AML-193 (cell line): ENCODE results near the gene RPL9.

ENCODE experiments used
- DNase-seq, 2 experiments: peaks; one replicate each; lab custom pipeline; 2025; lab: John Stamatoyannopoulos, UW

RPL9 gene

DNA sequence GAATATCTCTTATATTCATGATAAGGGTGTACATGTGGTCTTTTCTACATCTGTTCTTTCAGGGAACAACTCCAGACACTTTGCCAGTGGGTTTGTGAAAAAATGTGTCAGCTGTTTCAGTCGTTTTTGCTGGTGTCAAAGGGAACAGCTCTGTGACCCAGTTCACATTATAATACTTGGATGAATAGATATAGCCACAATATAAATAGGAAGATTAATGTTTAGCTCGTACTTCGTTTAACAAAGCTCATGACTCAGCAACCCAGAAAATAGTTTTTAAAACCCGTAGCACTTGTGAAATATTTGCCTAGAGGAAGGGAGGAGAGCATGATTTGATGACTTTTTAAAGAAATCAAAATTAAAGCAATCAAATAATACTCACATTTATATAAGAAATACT is 8.0 kb upstream of the RPL9 start:
- DNase-seq, result no peak

DNA sequence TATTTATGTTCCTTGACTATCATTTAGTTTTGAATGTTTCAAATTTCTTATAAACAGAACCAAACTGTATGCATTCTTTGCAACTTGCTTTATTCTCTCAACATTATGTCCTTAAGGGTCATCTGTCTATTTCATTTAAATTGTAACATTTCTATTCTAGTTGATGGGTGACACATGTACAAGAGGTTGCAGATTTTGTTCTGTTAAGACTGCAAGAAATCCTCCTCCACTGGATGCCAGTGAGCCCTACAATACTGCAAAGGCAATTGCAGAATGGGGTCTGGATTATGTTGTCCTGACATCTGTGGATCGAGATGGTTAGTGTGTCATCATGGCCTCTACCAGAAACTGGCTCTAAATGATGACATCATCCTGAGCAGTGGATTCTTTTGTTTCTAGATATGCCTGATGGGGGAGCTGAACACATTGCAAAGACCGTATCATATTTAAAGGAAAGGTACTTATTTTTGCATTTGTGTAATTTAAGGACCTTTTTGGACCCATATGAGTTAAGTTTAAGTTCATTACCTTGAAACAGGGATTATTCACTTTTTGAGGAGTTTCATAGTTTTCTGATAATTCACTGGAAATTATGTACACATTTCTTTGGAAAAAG is 6.3 kb upstream of the RPL9 start:
- DNase-seq, result peak; percentile 43 to 52

DNA sequence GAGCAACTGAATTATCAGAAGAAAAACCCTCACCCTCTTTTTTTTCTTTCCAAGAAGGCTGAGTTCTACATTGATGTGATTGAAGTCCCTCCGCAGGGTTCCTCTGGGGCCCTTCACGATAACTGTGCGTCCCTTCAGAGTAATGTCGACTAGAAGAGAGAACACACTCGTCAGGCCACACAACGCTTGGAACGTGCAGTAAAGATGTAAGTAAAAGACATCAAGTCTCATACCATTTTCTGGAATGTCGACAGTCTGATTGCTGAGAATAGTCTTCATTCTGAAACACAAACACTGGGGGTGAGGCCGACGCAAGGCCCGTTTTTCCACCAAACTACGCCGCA is 589 bp downstream of the RPL9 start:
- peak in 1 of 2 experiments; percentile 29 for DNase-seq

DNA sequence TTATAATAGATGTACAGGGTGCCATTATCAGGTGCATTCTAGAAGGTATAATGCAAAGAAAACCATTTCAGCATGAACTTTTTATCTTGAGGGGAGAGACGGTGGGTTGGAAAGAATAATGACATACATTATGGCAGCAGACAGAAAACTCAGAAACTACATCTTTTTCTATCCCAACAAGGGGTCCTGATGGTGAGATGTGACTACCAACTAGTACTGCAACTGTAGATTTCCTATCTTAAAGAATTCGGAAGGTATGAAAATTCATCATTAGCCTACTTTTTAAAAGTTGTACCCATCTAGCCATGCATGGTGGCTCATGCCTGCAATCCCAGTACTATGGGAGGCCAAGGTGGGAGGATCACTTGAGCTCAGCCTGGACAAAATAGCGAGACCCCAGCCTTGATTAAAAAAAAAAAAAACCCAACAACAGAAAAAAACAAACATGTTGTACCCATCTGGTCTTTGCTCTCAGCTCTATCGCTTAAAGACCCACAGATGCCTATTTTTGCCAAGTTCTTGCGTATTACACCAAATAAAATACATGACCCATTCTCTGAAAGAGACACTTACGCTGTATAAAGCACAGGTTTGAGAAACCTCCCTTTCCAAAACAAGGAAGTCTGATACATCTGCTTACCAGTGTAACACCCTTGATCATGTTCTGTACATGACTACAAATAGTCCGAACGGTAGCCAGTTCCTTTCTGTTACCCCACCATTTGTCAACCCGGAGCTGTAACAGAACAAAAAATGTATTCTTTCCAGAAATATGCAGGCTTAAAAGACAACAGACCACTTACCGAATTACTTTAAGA is 1.6 kb downstream of the RPL9 start:
- DNase-seq, result no peak

DNA sequence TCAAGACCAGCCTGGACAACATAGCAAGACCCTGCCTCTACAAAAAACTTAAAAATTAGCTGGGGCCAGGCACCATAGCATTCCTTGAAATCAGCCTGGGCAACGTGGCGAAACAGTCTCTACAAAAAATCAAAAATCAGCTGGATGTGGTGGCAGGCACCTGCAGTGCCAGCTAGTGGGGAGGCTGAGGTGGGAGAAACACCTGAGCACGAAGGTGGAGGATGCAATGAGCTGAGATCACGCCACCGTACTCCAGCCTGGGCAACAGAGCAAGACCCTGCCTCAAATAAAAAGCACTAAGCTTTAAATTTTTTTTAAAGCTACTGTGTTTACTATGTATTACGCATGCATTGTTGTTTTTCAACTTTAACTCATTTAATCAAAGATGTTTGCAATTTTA is 3.2 kb downstream of the RPL9 start:
- no peak for DNase-seq

DNA sequence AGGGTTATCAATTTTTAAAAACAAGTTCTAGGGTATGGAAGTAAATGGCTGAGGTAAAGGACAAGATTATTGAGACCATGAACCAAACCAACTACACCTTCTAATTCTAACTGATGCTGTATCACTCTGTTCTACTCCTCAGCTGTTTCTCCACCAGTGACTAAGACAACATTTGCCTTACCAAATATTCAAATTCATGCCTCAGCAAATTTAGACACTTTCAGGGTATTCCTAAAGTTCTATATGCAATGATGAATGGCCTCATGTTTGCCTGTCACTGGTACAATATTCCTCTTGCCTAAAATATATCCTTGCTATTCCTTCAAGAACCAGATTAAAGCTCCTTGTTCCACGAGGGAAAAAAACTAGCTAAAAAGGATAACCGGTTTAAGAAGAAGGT is 5.0 kb downstream of the RPL9 start:
- no peak for DNase-seq

DNA sequence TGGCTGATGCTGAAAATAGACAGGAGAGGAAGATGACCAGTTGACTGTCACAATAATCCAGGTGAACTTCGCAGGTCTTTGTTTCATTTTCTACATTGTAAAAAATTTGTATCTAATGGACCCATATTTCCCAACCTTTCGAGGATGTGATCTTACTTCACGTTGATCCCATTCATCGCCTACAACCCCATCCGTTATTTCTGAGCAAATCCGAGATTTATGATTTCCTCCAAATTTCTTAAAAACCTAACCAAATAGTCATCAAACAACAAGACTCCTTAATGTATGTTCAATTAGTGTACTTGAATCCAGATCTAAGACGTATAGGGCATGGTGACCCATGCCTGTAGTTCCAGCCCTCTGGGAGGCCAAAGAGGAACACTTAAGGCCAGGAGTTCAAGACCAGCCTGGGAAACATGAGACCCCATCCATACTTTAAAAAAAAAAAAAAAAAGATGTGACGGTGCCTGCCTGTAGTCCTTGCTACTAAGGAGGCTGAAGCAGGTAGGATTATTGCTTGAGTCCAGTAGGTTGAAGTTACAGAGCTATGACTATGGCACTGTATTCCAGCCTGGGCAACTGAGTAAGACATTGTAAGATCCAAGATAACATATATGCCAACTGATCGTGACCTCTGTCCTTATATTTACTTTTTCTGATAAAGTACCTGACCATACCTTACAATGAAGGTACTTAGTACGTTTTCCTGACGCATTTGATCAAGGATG is 5.7 kb downstream of the RPL9 start:
- no peak for DNase-seq

DNA sequence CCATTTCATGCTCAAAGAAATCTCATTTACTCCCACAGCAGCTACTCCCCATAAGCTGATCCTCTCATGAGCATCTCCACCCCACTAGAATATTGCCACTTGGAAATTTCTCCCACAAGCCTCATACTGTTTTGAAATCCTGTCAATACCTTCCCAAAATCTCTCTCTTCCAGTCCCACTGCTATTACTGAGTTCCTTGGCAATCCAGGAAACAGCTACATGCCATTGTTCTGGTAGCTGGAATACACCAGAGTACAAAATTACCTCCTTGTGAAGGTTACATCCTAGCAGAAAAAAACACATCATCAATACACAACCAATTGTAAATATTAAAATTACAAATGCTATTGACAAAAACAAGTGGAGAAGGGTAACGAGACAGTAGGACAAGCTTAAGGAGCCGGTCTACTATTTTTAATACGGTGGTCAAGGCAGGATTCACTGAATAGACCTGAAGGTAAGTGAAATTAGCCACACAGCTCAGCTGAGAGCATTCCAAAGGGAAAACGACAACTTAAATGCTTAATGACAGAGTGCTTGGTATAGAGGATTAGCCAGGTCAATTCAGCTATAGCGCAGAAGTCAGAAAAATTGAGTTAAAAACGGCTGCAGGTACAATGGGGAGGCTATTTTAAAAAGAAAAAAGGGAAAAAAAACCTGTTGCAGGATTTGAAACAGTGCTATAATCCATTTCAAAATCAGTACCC is 6.4 kb downstream of the RPL9 start:
- no peak for DNase-seq

DNA sequence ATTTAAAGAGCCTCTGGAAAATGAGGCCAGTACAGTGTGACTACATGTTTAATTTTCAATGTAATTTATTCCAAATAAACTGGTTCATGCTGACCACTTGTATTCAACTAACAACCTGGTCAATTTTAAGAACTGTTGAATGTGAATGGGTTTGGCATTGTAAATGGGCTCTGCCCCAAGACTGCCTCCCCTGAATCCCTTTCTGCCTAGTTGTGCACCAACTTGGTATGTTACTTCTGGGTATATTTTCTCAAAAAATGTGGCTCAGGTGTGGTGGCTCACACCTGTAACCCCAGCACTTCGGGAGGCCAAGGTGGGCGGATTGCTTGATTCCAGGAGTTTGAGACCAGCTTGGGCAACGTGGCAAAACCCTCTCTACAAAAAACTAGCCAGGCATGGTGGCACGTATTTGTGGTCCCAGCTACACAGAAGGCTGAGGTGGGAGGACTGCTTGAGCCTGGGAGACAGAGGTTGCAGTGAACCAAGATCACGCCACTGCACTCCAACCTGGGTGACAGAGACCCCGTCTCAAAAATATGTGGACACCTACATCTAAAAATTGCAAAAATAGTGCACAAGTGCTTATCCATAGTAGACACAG is 7.2 kb downstream of the RPL9 start:
- no peak for DNase-seq

DNA sequence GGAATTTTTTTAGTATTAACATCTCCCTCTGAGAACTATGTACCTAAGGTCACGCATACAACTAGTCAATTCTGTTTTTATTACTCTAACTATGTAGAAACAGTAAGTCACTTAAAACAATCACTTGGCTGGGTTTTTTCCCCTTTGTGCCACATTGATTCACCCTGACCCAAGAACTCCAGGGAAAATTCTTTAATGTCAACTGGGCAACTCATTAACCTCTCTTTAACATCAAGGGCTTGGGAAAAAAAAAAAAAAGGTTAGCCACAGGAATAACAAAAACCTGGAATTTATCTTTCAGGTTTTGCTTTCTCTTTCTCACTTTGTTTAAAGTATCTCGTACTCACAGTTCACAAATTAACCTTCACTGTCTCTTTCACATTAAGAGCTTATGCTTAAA is 8.1 kb downstream of the RPL9 start:
- DNase-seq, result no peak

DNA sequence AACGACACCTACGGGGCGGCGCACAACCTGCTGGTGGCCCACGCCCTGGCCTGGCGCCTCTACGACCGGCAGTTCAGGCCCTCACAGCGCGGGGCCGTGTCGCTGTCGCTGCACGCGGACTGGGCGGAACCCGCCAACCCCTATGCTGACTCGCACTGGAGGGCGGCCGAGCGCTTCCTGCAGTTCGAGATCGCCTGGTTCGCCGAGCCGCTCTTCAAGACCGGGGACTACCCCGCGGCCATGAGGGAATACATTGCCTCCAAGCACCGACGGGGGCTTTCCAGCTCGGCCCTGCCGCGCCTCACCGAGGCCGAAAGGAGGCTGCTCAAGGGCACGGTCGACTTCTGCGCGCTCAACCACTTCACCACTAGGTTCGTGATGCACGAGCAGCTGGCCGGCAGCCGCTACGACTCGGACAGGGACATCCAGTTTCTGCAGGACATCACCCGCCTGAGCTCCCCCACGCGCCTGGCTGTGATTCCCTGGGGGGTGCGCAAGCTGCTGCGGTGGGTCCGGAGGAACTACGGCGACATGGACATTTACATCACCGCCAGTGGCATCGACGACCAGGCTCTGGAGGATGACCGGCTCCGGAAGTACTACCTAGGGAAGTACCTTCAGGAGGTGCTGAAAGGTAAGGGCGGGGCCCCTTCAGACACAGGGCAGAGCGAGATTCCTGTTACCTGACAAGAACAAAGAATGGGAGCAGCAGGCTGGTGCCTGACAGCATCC is 11.7 kb downstream of the RPL9 start:
- DNase-seq, result no peak

DNA sequence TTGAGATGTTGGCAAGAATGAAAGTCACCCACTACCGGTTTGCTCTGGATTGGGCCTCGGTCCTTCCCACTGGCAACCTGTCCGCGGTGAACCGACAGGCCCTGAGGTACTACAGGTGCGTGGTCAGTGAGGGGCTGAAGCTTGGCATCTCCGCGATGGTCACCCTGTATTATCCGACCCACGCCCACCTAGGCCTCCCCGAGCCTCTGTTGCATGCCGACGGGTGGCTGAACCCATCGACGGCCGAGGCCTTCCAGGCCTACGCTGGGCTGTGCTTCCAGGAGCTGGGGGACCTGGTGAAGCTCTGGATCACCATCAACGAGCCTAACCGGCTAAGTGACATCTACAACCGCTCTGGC is 12.3 kb downstream of the RPL9 start:
- DNase-seq, result no peak

DNA sequence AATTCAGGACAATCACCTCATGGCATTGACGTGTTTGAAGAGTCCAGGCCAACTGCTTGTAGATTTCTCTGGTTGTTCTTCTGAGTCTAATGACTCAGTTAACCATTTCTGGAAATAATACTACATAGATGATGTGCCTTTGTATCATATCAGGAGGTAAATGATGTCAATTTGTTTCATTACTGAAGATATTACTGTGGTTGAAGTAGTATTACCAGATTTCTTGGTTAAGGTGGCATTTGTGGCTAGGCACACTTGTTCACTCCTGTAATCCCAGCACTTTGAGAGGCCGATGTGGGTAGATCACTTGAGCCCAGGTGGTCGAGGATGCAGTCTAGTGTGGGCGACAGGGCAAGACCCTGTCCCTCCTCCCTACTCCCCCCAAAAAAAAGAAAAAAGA is 15.7 kb downstream of the RPL9 start:
- DNase-seq, result no peak

DNA sequence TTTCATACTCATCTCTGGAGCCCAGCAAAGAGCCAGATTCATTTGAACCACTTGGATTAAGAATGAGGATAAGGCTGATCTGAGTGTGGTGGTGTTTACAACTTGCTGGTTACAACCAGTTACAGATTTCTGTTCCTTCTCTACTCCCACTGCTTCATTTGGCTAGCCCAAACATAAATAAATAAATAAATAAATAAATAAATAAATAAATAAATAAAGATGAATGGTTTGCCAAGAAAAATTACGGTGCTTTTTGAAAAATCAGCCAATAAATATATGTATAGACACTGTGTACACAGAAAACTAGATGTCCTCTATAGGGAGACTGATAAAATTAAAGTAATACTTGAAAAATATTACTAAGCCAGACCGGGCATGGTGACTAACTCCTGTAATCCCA is 17.1 kb downstream of the RPL9 start:
- no peak for DNase-seq

DNA sequence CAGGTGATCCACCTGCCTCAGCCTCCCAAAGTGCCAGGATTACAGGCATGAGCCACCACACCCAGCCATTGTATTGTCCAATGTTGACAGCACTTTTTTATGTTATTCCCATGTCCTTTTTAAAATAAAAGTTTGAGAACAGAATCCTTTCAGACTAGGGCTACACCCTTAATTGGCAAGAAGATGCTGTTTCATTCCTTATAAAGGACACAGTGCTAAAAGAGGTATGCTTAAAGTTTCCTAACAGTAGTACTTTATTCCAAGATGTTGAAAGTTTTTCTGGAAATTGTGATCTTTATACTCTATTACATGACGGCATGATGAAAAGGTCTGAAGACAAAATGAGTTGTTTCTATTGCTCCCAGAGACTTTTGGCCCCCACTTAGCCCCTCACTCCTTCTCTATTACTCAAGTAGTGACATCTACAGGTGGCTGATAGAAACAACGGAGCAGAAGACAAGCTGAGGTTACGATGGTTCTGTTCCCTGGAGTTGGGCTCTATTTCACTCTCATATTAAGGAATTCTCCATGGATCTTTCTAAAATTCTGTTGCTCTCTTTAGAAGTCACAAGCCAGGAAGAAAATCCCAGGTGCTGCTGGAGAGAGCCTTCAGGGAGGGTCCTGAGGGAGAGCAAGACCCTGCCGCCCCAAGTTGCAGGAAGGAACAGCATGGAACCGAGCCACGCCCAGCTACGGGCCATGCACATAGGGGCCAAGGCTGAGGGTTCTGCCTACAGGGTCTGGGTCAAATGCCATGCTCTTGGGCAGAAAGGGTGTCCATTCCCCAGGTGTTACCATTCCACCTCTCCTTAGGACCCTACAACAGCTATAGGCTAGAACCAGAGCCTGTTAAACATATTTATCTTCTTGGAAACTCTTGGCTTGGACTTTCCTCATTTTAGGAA is 22.8 kb downstream of the RPL9 start:
- no peak for DNase-seq

DNA sequence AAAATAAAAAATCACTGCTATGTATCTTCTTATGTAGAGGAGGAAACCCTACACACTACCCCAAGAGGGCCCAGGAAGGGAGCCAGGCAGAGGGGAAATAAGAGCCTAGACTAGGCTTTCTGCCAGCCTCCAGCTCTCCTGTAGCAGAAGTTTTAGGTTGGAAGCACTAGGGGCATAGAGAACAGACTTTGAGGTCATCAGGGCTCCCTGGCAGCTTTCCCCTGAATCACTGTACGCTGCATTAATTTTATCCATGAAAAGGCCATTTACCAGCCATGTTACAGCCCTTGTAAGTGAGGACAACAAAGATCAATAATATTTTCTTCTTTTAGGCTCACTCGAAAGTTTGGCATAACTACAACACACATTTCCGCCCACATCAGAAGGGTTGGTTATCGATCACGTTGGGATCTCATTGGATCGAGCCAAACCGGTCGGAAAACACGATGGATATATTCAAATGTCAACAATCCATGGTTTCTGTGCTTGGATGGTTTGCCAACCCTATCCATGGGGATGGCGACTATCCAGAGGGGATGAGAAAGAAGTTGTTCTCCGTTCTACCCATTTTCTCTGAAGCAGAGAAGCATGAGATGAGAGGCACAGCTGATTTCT is 24.7 kb downstream of the RPL9 start:
- DNase-seq, result no peak

DNA sequence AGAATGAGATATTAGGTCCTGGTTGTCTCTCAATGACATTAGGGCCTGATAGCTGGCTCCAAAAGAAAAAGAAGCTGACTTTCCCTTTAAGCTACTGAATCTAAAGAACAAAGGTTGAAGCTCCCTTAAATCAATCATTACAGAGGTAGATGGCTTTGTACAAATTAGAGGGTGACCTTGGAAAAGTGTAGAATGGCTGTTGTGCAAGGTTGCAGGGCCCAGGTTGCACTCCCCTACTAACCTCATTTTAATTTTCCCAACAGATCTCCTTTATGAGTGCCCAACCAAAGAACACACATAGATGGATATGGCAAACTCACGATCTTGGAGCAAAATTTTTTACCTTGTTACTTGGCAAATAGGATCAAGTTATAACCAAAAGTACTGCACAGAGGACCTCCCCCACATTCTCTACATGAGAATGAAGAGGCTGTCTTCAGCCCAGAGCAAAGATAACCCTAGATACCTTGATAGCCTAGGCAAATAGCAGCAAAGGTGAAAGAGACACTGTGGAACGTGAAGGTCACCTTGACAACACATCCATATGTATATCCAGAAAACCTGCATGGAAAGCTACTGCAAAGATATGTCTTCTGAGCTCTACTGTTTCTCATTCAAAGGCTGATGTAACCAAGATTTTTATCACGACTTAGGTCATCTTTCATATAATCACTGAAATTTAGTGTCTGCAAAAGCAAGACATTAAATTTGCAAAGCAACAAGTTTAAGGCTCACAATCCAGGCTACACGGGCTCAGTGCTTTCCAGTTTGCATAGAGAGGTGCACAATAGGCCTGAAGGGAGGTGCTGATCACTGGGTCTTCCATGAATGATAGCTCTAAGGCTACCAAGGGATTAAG is 29.0 kb downstream of the RPL9 start:
- DNase-seq, result no peak

DNA sequence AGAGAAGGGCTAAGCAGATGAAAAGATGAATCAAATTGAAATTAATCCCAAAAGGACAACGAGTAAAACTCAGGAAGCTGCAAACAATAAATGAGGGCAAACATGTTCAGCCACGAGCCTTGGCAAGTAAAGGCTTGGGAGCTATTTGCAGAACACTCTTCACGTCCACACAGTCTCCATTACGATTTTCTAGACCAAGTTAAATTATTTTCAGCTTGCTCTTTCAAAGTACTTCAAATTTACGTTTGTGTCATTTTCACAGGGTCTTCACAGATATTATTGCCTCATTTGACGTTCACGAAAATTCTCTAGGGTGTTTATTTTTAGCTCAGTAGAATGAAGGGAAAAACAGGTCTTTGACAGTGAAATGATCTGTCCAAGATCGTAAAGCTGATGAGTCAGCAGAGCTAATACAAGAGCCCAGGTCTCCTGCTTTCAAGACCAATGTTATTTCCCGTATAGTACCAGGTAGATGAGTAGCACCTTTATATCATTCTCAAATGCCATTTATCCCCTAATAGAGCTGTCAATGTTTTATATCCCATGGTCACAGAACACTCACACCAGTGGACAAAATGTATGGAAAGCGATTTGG is 31.1 kb downstream of the RPL9 start:
- no peak for DNase-seq

DNA sequence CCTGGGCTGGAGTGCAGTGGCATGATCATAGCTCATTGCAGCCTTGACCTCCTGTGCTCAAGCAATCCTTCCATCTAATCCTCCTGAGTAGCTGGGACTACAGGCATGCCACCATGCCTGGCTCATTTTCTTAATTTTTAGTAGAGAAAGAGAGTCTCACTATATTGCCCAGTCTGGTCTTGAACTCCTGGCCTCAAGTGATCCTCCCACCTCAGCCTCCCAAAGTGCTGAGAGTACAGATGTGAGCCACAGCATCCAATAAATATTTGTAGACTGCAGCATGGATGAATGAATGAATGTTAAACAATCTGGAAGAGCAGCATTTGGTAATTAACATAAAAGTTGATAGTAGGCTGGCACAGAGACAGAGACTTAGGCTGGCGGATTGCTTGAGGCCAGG is 32.0 kb downstream of the RPL9 start:
- DNase-seq, result no peak
